ENCODE results near the gene SEMA3B. TPM values are rescaled to one million over a fixed set of nuclear protein-coding genes. Genes with fewer than 3 reads are reported as not detected.

SEMA3B gene
- total and polyA plus RNA-seq, 2 of the 4 experiments (the other 2 are of a cell fraction), result 4.3 to 29.3 TPM

DNA sequence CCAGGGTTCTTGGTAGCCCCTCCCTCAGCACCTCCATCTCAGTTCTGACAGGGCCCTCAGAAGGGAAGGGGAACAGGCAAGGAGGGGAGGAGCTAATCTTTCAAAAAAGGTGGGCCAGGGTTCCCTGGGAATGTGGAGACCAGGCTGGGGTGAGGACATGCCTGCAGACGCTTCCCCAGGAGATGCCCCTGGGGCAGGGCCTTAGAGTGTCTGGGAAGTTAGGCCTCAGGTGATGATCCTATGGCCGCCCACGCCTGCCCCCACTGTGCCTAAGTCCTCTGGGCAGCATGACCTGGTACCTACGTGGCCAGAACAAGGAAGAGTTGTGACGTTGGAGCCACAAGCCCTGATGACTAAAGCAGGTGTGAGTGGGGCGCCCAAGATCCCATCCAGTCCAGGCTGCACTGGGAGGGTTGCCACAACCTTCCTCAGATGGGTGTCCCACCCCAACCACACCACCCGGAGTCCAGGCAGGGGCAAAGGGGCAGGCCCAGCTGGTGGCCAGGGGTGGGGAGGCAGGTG, 3.9 kb upstream of the SEMA3B start:
- peaks cover 43% of the 10 kb centered on the region for H3K9me1 ChIP-seq (ENCODE audit: insufficient read depth, low read length)
- H3K27ac ChIP-seq (ENCODE audit: insufficient read depth, low read length), result peak overlapping the region; percentile 97
- BruUV-seq (replicated peaks), result no TSS peak
- H2BK20ac ChIP-seq (ENCODE audit: low read depth, low read length), result peak overlapping the region; percentile 96
- peak overlapping the region; percentile 82 for H3K18ac ChIP-seq (ENCODE audit: low read depth, low read length)
- peaks cover 6 to 61% of the 10 kb centered on the region in 2 experiments; a peak in 3 of 4 replicates for H3K79me1 ChIP-seq (ENCODE audit: low read depth in 1 of 2, low read length in 2 of 2)
- H3K9ac ChIP-seq (ENCODE audit: low read depth, low read length), result peak overlapping the region; percentile 53
- dilution Hi-C loops (cut with HindIII; ENCODE audit: low sequenced_read_pairs, unreplicated experiment), result no loop called here
- DNase-seq, result no peak
- peak overlapping the region; percentile 100 for H3K4ac ChIP-seq (ENCODE audit: low read depth, low read length)
- peak overlapping the region; percentile 85 for H2BK5ac ChIP-seq (ENCODE audit: low read depth, low read length, poor library complexity, severe bottlenecking)
- H3K9me3 ChIP-seq (ENCODE audit: control insufficient read depth, insufficient read depth, low read length), result no peaks in the 10 kb centered on the region
- H3K27me3 ChIP-seq (ENCODE audit: control insufficient read depth, insufficient read depth, low read length), result no peaks in the 10 kb centered on the region
- peak overlapping the region; percentile 99 for H4K91ac ChIP-seq (ENCODE audit: insufficient read depth, low read depth, low read length)
- H3K14ac ChIP-seq (replicated peaks; ENCODE audit: low read depth, low read length), result peak overlapping the region; percentile 83
- H2BK15ac ChIP-seq (ENCODE audit: low read depth, low read length), result peak overlapping the region; percentile 97; the same call in 2 of the 3 replicates
- H2AK5ac ChIP-seq (ENCODE audit: low read depth, low read length), result peak overlapping the region; percentile 100
- H2AK9ac ChIP-seq (replicated peaks; ENCODE audit: low read depth, low read length, poor library complexity), result peak overlapping the region; percentile 97
- WGBS, 2 experiments (ENCODE audit: extremely low coverage in 2 of 2, insufficient read length in 1 of 2), result 92% methylated on average over 2 of the region's 7 CpGs; no CpG with 5 or more reads in 1 of the 2 experiments
- H3K23ac ChIP-seq (ENCODE audit: low read depth, low read length), result peak overlapping the region; percentile 73
- no peaks in the 10 kb centered on the region for H3K36me3 ChIP-seq (ENCODE audit: control insufficient read depth, insufficient read depth, low read length)
- peak overlapping the region; percentile 97 for H2BK120ac ChIP-seq (ENCODE audit: low read depth, low read length)
- H4K5ac ChIP-seq (ENCODE audit: low read depth, low read length), result peak overlapping the region; percentile 94
- peak overlapping the region; percentile 3; the same call in 1 of the 2 replicates for H3K4me2 ChIP-seq (ENCODE audit: low read depth, low read length)
- TF ChIP-seq BHLHE40 (IDR thresholded peaks at IDR 0.05; ENCODE audit: low read depth, low read length) (no peak), USF2 (IDR thresholded peaks at IDR 0.05; ENCODE audit: low read depth, low read length) (no peak), RAD21 (IDR thresholded peaks at IDR 0.05; ENCODE audit: low read length) (no peak), CEBPB (IDR thresholded peaks at IDR 0.05; ENCODE audit: low read depth, low read length) (no peak), MXI1 (IDR thresholded peaks at IDR 0.05; ENCODE audit: borderline replicate concordance, low read depth, low read length) (no peak), CTCF (conservative IDR thresholded peaks at IDR 0.05; ENCODE audit: low read depth, low read length) (no peak)
- TF ChIP-seq, protein P1, sequence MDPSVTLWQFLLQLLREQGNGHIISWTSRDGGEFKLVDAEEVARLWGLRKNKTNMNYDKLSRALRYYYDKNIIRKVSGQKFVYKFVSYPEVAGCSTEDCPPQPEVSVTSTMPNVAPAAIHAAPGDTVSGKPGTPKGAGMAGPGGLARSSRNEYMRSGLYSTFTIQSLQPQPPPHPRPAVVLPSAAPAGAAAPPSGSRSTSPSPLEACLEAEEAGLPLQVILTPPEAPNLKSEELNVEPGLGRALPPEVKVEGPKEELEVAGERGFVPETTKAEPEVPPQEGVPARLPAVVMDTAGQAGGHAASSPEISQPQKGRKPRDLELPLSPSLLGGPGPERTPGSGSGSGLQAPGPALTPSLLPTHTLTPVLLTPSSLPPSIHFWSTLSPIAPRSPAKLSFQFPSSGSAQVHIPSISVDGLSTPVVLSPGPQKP (IDR thresholded peaks at IDR 0.05; ENCODE audit: borderline replicate concordance, low read depth, low read length), result no peak
- POLR2A ChIA-PET (ENCODE audit: unreplicated experiment), result interaction anchor here (0.6 to 0.7 kb wide), 4 partner anchors 27 to 158 kb away, joined by 3 to 6 read pairs (median 4); no protein-coding TSS in a partner anchor
- H3K4me3 ChIP-seq (ENCODE audit: insufficient read depth, low read depth, low read length), result no peak overlapping the region
- in situ Hi-C loops (cut with MboI; ENCODE audit: low sequenced_read_pairs), result no loop called here
- peak overlapping the region; percentile 99 for H4K8ac ChIP-seq (ENCODE audit: low read depth in 2 of 2, low read length in 2 of 2)
- ATAC-seq (ENCODE audit: low read depth), result no peak
- peak overlapping the region; percentile 67; the same call in 1 of the 2 replicates for H3K56ac ChIP-seq (ENCODE audit: extremely low read depth, insufficient read depth, low read length)
- peak overlapping the region; percentile 81 for H2AFZ ChIP-seq (replicated peaks; ENCODE audit: low read length, poor library complexity)
- CTCF ChIA-PET, result interaction anchor here (0.7 kb wide), 1 partner anchor 8 kb away, joined by 4 read pairs; no protein-coding TSS in a partner anchor
- peaks cover 67% of the 10 kb centered on the region for H3K4me1 ChIP-seq (ENCODE audit: control insufficient read depth, insufficient read depth, low read length)
- H4K20me1 ChIP-seq (ENCODE audit: insufficient read depth, low read length), result no peaks in the 10 kb centered on the region
- intact Hi-C loops (cut with micrococcal nuclease), result loop anchor here (5.0 kb wide), 1 partner anchor 57 kb away; the partner anchor contains the start of gene HYAL2
